Caco-2 (cell line): ENCODE measurements around the gene IGFL4. TPM values are rescaled to one million over a fixed set of nuclear protein-coding genes. Genes with fewer than 3 reads are reported as not detected.

Experiments used
- BruUV-seq: library from RNA; stranded (reverse); fragments of 400-500 nt; replicated peaks from 2 replicates; lab custom pipeline; 2021; lab: Mats Ljungman, UMichigan
- CTCF ChIA-PET: fragments of 300-600 bp; sonication (Branson Sonifier 250); formaldehyde crosslinking; loops from one replicate; lab custom pipeline; 2022; ENCODE audit warnings: antibody characterized with exemption; lab: Charles Lee
- POLR2A ChIA-PET: fragments of 300-600 bp; sonication (Branson Sonifier 250); formaldehyde crosslinking; loops from one replicate; lab custom pipeline; 2022; ENCODE audit warnings: antibody characterized with exemption; lab: Charles Lee
- DNase-seq, 2 experiments: peaks; one replicate each; pipeline versions ENCODE4 v3.0.0 to v3.0.0-alpha.2; 2020 to 2022
- H3K27me3 ChIP-seq: replicated peaks from 2 replicates; pipeline ENCODE4 v1.6.0; 2011; ENCODE audit warnings: low read length; ENCODE audit not compliant: control insufficient read depth, insufficient read depth
- H3K36me3 ChIP-seq: 2 replicates; pipeline ENCODE4 v1.5.1; 2011; ENCODE audit warnings: low read length; ENCODE audit not compliant: control insufficient read depth, insufficient read depth
- H3K4me1 ChIP-seq: fragments of 250-450 bp; sonication (Bioruptor Pico); 2 replicates; pipeline ENCODE4 v1.5.1; 2020; ENCODE audit warnings: mild to moderate bottlenecking
- H3K4me3 ChIP-seq: 2 replicates; pipeline ENCODE4 v1.5.1; 2011; ENCODE audit warnings: low read depth, mild to moderate bottlenecking, control low read depth, low read length
- H3K9me3 ChIP-seq: fragments of 250-450 bp; sonication (Bioruptor Pico); 2 replicates; pipeline ENCODE4 v1.5.1; 2020; ENCODE audit warnings: mild to moderate bottlenecking, moderate library complexity
- H3K27ac Mint-ChIP-seq: one replicate; pipeline ENCODE4 v1.8.0; 2022; ENCODE audit warnings: mixed read lengths; ENCODE audit not compliant: unreplicated experiment
- H3K27me3 Mint-ChIP-seq: one replicate; pipeline ENCODE4 v1.8.0; 2022; ENCODE audit warnings: mixed read lengths; ENCODE audit not compliant: insufficient read depth, unreplicated experiment
- H3K36me3 Mint-ChIP-seq: one replicate; pipeline ENCODE4 v1.8.0; 2022; ENCODE audit warnings: mild to moderate bottlenecking, mixed read lengths; ENCODE audit not compliant: insufficient read depth, unreplicated experiment
- H3K4me1 Mint-ChIP-seq: one replicate; pipeline ENCODE4 v1.8.0; 2022; ENCODE audit warnings: low read depth, mixed read lengths; ENCODE audit not compliant: unreplicated experiment
- H3K4me3 Mint-ChIP-seq: one replicate; pipeline ENCODE4 v1.8.0; 2022; ENCODE audit warnings: mild to moderate bottlenecking, moderate library complexity, mixed read lengths; ENCODE audit not compliant: unreplicated experiment
- H3K9me3 Mint-ChIP-seq: one replicate; pipeline ENCODE4 v1.8.0; 2022; ENCODE audit warnings: mixed read lengths; ENCODE audit not compliant: unreplicated experiment
- CTCF ChIP-seq, 2 experiments: fragments of 200-600 bp in 1 of 2; IDR thresholded peaks; 1 replicate in 1 of 2; 2 replicates in 1 of 2; pipeline versions ENCODE4 v1.5.1 to v1.8.0; 2011 to 2022; ENCODE audit warnings: antibody characterized with exemption in 1 of 2, control low read depth in 1 of 2, inconsistent platforms in 1 of 2, low read depth in 1 of 2, low read length in 1 of 2, mild to moderate bottlenecking in 1 of 2, moderate library complexity in 1 of 2; ENCODE audit not compliant: insufficient read depth in 1 of 2, severe bottlenecking in 1 of 2, unreplicated experiment in 1 of 2
- intact Hi-C: fragments of 100-400 bp; cut with micrococcal nuclease; formaldehyde crosslinking; loops from one replicate; pipeline ENCODE4 v1.10.0; 2022; ENCODE audit not compliant: unreplicated experiment
- total RNA-seq: library from RNA; stranded (reverse); gene quantifications from 2 replicates; pipeline ENCODE4 v1.2.3, GENCODE V29; 2022

Gene IGFL4
- total RNA-seq, 1 experiment from 2014 or later = 4.4 TPM

GRCh38 chr19:46016426-46017094, 24.2 kb downstream of the IGFL4 start:
- Histone ChIP-seq H3K4me3 (peak overlapping the region; percentile 57), H3K36me3 (no peaks in the 10 kb centered on the region), H3K27me3 (no peaks in the 10 kb centered on the region; the same call in 1 of the 2 replicates), H3K9me3 (no peaks in the 10 kb centered on the region), H3K4me1 (peaks cover 20% of the 10 kb centered on the region)
- ChIA-PET CTCF (interaction anchor here (0.7 to 1.6 kb wide), 12 partner anchors 10 to 248 kb away, joined by 3 to 20 read pairs (median 5); partner anchors contain the start of genes CCDC61, FOXA3, IGFL2 and IGFL4), POLR2A (interaction anchor here (0.6 kb wide), 1 partner anchor 246 kb away, joined by 4 read pairs; no protein-coding TSS in a partner anchor)
- peaks cover 21% of the 10 kb centered on the region for H3K4me1 Mint-ChIP-seq
- peak; percentile 93 to 95 for TF ChIP-seq CTCF (IDR thresholded peaks at IDR 0.05; ENCODE audit: insufficient read depth in 1 of 2, low read depth in 1 of 2, low read length in 1 of 2, severe bottlenecking in 1 of 2, unreplicated experiment in 1 of 2)
- peak overlapping the region; percentile 86 for H3K4me3 Mint-ChIP-seq
- intact Hi-C loops = loop anchor here (5.0 to 10.0 kb wide), 3 partner anchors 89 to 202 kb away; partner anchors contain the start of gene RSPH6A
- no TSS peak for BruUV-seq
- peaks cover 6% of the 10 kb centered on the region for H3K36me3 Mint-ChIP-seq
- peaks cover 8% of the 10 kb centered on the region for H3K27me3 Mint-ChIP-seq
- peak; percentile 78 to 91 for DNase-seq
- H3K27ac Mint-ChIP-seq = no peak overlapping the region
- H3K9me3 Mint-ChIP-seq = no peaks in the 10 kb centered on the region

DNA sequence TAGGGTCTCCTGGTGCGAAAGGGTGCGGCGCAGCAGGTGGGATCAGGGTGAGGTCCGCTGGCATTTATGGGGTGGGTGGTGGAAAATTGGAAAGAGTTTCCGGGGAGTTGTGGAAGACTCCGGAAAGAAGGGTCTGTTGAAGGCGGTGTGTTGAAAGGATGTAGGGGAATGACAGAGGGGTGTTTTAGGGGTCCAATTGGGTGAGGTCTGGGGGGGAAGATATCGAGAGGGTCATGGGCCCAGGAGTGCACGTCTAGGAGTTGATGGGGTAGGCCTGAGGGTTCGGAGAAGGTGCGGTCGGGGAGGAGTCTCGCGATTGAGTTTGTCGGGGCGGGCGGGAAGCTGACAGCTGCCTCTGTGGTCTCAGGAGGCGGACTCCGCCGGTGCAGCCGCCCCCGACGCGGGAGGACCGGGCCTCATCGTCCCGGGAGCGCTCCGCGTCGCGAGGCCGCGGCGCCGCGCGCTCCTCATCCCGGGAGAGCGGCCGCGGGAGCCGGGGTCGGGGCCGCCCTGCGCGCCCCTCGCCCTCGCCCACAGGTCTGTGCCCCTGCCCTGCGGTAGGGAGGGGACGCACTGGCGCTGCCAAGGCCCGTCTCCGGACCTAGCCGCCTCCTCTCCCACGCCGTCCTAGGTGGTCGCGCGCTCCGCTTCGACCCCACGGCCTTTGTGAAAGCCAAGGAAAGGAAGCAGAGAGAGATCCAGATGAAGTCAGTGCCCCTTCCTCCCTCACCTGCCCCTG, 24.9 kb downstream of the IGFL4 start:
- Histone ChIP-seq H3K27me3 (no peaks in the 10 kb centered on the region; the same call in 1 of the 2 replicates), H3K36me3 (no peaks in the 10 kb centered on the region), H3K4me1 (peaks cover 20% of the 10 kb centered on the region), H3K4me3 (peak overlapping the region; percentile 57), H3K9me3 (no peaks in the 10 kb centered on the region)
- DNase-seq = peak in 1 of 2 experiments; percentile 41
- H3K36me3 Mint-ChIP-seq = peaks cover 6% of the 10 kb centered on the region
- H3K4me3 Mint-ChIP-seq = peak overlapping the region; percentile 86
- ChIA-PET POLR2A (interaction anchor here (0.6 kb wide), 1 partner anchor 245 kb away, joined by 4 read pairs; no protein-coding TSS in a partner anchor), CTCF (interaction anchor here (0.9 to 1.6 kb wide), 10 partner anchors 10 to 199 kb away, joined by 3 to 20 read pairs (median 5); partner anchors contain the start of genes CCDC61 and IGFL4)
- peaks cover 21% of the 10 kb centered on the region for H3K4me1 Mint-ChIP-seq
- H3K27me3 Mint-ChIP-seq = peaks cover 8% of the 10 kb centered on the region
- intact Hi-C loops = loop anchor here (5.0 to 10.0 kb wide), 3 partner anchors 89 to 201 kb away; partner anchors contain the start of gene RSPH6A
- no peak overlapping the region for H3K27ac Mint-ChIP-seq
- H3K9me3 Mint-ChIP-seq = no peaks in the 10 kb centered on the region
- no peak for TF ChIP-seq CTCF (IDR thresholded peaks at IDR 0.05; ENCODE audit: insufficient read depth in 1 of 2, low read depth in 1 of 2, low read length in 1 of 2, severe bottlenecking in 1 of 2, unreplicated experiment in 1 of 2)
- BruUV-seq = no TSS peak
